Peyer's patch (tissue), 4 donors: Measurements from ENCODE around the gene FAM200C. TPM values are rescaled to one million over a fixed set of nuclear protein-coding genes. Genes with fewer than 3 reads are reported as not detected.

Source experiments
- DNase-seq, 3 donors: peaks; one replicate each; pipeline ENCODE4 v3.0.0-alpha.2; 2017 to 2019
- H3K27ac ChIP-seq, 4 donors: fragments of 200-600 bp; sonication (generic); one replicate each; pipeline ENCODE4 v1.5.1; 2016 to 2019
- H3K27me3 ChIP-seq, 2 donors: fragments of 200-600 bp; sonication (generic); one replicate each; pipeline ENCODE4 v1.5.1; 2019
- H3K36me3 ChIP-seq, 3 donors: fragments of 200-600 bp; sonication (generic); one replicate each; pipeline ENCODE4 v1.5.1; 2016 to 2019
- H3K4me1 ChIP-seq, 4 donors: fragments of 200-600 bp; sonication (generic); one replicate each; pipeline ENCODE4 v1.5.1; 2016 to 2019
- H3K4me3 ChIP-seq, 4 donors: fragments of 200-600 bp; sonication (generic); 1 replicate in 3 of 4; 2 replicates in 1 of 4; pipeline ENCODE4 v1.5.1; 2016 to 2019; ENCODE audit warnings: mild to moderate bottlenecking in 1 of 4
- H3K9me3 ChIP-seq, 4 donors: fragments of 200-600 bp; sonication (generic); one replicate each; pipeline ENCODE4 v1.5.1; 2016 to 2019; ENCODE audit warnings: mild to moderate bottlenecking in 1 of 4
- POLR2A ChIP-seq, 2 donors: fragments of 450-650 bp; IDR thresholded peaks; one replicate each; pipeline ENCODE4 v1.5.1; 2017; ENCODE audit warnings: antibody characterized with exemption in 2 of 2, mild to moderate bottlenecking in 2 of 2, moderate library complexity in 2 of 2
- total RNA-seq, 4 donors: library from RNA; depleted of rRNA; stranded (reverse); fragments of >200 nt; gene quantifications; one replicate each; pipeline ENCODE4 v1.1.0, GENCODE V29; 2016
- TF ChIP-seq, protein P1 (sequence below), 6 experiments: fragments of 450-650 bp in 4 of 6; fragments of 200-600 bp in 2 of 6; sonication (generic) in 1 of 6; IDR thresholded peaks; one replicate each; pipeline ENCODE4 v1.5.1; 2017 to 2019; ENCODE audit warnings: antibody characterized with exemption in 6 of 6, mild to moderate bottlenecking in 3 of 6, moderate library complexity in 1 of 6

Gene FAM200C
- total RNA-seq, 4 donors from 2014 or later = 0.66 to 2.3 (median 1.1) TPM; not detected in 1

GRCh38 chr5:160354666-160355065 lies 45.2 kb downstream of the FAM200C start:
- Histone ChIP-seq H3K4me3 (no peak overlapping the region), H3K4me1 (peaks cover 0 to 19% (median 0%) of the 10 kb centered on the region in 4 donors), H3K36me3 (no peaks in the 10 kb centered on the region), H3K27me3 (no peaks in the 10 kb centered on the region), H3K27ac (no peak overlapping the region), H3K9me3 (no peaks in the 10 kb centered on the region)
- no peak for TF ChIP-seq POLR2A (IDR thresholded peaks at IDR 0.05)
- TF ChIP-seq, protein P1, sequence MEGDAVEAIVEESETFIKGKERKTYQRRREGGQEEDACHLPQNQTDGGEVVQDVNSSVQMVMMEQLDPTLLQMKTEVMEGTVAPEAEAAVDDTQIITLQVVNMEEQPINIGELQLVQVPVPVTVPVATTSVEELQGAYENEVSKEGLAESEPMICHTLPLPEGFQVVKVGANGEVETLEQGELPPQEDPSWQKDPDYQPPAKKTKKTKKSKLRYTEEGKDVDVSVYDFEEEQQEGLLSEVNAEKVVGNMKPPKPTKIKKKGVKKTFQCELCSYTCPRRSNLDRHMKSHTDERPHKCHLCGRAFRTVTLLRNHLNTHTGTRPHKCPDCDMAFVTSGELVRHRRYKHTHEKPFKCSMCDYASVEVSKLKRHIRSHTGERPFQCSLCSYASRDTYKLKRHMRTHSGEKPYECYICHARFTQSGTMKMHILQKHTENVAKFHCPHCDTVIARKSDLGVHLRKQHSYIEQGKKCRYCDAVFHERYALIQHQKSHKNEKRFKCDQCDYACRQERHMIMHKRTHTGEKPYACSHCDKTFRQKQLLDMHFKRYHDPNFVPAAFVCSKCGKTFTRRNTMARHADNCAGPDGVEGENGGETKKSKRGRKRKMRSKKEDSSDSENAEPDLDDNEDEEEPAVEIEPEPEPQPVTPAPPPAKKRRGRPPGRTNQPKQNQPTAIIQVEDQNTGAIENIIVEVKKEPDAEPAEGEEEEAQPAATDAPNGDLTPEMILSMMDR (IDR thresholded peaks at IDR 0.05) = no peak
- no peak for DNase-seq

DNA sequence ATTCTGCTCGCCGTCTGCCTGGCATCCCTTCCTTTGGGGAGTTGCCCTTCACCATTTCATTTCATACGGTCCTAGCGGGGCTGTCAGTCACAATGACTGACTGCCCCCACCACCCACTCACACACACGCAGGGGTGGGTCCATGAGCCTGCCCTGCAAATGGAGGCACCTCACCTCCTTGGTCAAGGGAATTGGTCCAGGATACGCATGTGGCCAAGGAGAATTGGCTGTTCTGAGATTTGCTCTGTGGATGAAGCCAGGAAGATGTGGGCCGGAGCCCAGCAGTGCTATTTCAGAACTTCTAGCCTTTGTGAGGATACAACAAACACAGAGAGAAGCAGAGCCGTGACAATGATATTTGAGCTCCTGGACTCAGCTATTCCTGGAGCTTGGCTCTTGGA lies 46.5 kb downstream of the FAM200C start:
- Histone ChIP-seq H3K9me3 (no peaks in the 10 kb centered on the region), H3K4me1 (peaks cover 0 to 10% (median 0%) of the 10 kb centered on the region in 4 donors), H3K27ac (no peak overlapping the region), H3K36me3 (no peaks in the 10 kb centered on the region), H3K4me3 (no peak overlapping the region), H3K27me3 (no peaks in the 10 kb centered on the region)
- DNase-seq = no peak
- TF ChIP-seq, protein P1 (IDR thresholded peaks at IDR 0.05) = no peak
- no peak for TF ChIP-seq POLR2A (IDR thresholded peaks at IDR 0.05)

DNA sequence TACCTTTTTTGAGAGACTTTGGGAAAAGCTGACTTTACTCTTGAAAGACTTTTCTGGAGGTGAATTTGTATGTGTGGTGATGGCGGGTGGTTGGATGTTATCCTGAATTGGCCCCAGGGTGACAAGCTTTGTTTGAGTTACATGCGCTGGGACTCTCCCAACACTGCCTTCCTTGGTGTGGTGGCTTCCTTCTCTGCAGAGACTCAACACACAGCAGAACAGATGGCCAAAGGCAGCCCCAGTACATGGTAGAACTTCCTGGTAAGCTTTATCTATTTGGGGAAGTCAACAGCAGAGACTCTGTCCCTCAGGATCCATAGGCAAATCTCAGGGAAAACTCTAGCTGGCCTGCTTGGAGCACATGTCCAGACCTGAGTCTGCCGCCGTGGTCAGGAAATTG lies 47.5 kb downstream of the FAM200C start:
- H3K27ac ChIP-seq = no peak overlapping the region
- H3K4me1 ChIP-seq = peaks cover 0 to 4% (median 0%) of the 10 kb centered on the region in 4 donors
- no peak overlapping the region for H3K4me3 ChIP-seq
- no peaks in the 10 kb centered on the region for H3K27me3 ChIP-seq
- no peaks in the 10 kb centered on the region for H3K36me3 ChIP-seq
- TF ChIP-seq, protein P1 (IDR thresholded peaks at IDR 0.05) = no peak
- TF ChIP-seq POLR2A (IDR thresholded peaks at IDR 0.05) = no peak
- DNase-seq = no peak
- no peaks in the 10 kb centered on the region for H3K9me3 ChIP-seq

GRCh38 chr5:160349935-160350303 lies 49.9 kb downstream of the FAM200C start:
- no peak for DNase-seq
- peaks cover 0 to 7% (median 0%) of the 10 kb centered on the region in 4 donors for H3K4me1 ChIP-seq
- no peaks in the 10 kb centered on the region for H3K27me3 ChIP-seq
- no peaks in the 10 kb centered on the region for H3K9me3 ChIP-seq
- H3K4me3 ChIP-seq = no peak overlapping the region
- no peaks in the 10 kb centered on the region for H3K36me3 ChIP-seq
- no peak for TF ChIP-seq POLR2A (IDR thresholded peaks at IDR 0.05)
- TF ChIP-seq, protein P1 (IDR thresholded peaks at IDR 0.05) = no peak
- H3K27ac ChIP-seq = no peak overlapping the region

DNA sequence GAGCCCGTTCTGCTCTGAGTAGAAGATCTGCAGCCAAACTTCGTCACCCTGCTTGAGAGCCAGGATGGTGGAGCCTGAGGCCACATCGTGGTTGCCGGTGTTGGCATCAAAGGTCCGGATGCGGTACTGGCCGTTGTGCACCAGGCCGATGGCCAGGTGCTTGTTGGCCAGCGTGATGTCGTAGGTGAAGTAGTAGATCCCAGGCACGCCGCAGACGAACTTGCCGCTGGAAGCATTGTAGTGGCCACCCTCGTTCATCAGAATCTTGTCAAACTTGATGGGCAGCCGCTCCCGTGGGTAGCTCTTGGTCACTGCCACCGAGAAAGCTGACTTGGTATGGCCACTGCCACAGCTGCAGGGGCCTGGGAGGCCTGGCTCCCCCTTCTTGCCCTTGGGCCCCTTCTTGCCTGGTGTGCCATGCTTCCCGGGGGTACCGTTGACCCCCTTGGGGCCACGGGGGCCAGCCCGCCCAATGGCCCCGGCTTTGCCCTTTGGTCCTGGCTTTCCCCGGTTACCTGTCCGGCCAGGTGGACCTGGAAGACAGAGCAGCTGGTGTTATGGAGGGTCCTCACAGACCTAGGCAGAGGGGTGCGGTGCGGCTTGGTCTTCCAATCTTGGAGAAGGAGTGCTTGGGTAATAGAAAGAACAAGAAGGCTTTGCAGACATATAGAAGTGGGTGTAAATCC lies 50.5 kb downstream of the FAM200C start:
- DNase-seq = no peak
- TF ChIP-seq, protein P1 (IDR thresholded peaks at IDR 0.05) = no peak
- Histone ChIP-seq H3K27me3 (no peaks in the 10 kb centered on the region), H3K4me1 (peaks cover 0 to 9% (median 0%) of the 10 kb centered on the region in 4 donors), H3K9me3 (no peaks in the 10 kb centered on the region), H3K36me3 (no peaks in the 10 kb centered on the region), H3K4me3 (no peak overlapping the region), H3K27ac (no peak overlapping the region)
